H1 (cell line): ENCODE data around the gene GIMAP5. TPM values are rescaled to one million over a fixed set of nuclear protein-coding genes. Genes with fewer than 3 reads are reported as not detected.

Experiments used
- CTCF ChIA-PET: fragments of 300-600 bp; sonication (Branson Sonifier 250); formaldehyde crosslinking; loops from one replicate; lab custom pipeline; 2021; ENCODE audit not compliant: partially characterized antibody; lab: Charles Lee
- POLR2A ChIA-PET: fragments of 300-600 bp; sonication (Branson Sonifier 250); formaldehyde crosslinking; loops from one replicate; lab custom pipeline; 2021; ENCODE audit warnings: inconsistent platforms; ENCODE audit not compliant: partially characterized antibody; lab: Charles Lee
- DNase-seq, 2 experiments: peaks; one replicate each; pipeline versions ENCODE4 v3.0.0 to v3.0.0-alpha.2; 2010 to 2022; ENCODE audit warnings: low spot score in 2 of 2, low read depth in 1 of 2, mixed read lengths in 1 of 2
- FAIRE-seq: peaks from 2 replicates; lab custom pipeline; 2011; peaks lifted over from hg19 to GRCh38; lab: Jason Lieb, UNC
- H2AFZ ChIP-seq: 2 replicates; pipeline ENCODE4 v1.8.1; 2012; ENCODE audit warnings: low read length, inconsistent platforms
- H2AK5ac ChIP-seq: 2 replicates; pipeline ENCODE4 v1.6.1; 2013; ENCODE audit warnings: low read depth, low read length
- H2BK120ac ChIP-seq: replicated peaks from 2 replicates; pipeline ENCODE3; 2013; ENCODE audit warnings: low read depth, low read length, inconsistent platforms
- H2BK12ac ChIP-seq: 2 replicates; pipeline ENCODE4 v1.6.1; 2013; ENCODE audit warnings: low read depth, low read length
- H2BK15ac ChIP-seq: 2 replicates; pipeline ENCODE4 v1.6.1; 2013; ENCODE audit warnings: low read length
- H2BK20ac ChIP-seq: 2 replicates; pipeline ENCODE4 v1.6.1; 2013; ENCODE audit warnings: low read length
- H2BK5ac ChIP-seq: 2 replicates; pipeline ENCODE4 v1.6.1; 2013; ENCODE audit warnings: low read depth, low read length
- H3K14ac ChIP-seq: 2 replicates; pipeline ENCODE4 v1.6.1; 2013; ENCODE audit warnings: inconsistent platforms; ENCODE audit not compliant: insufficient read length
- H3K18ac ChIP-seq: 2 replicates; pipeline ENCODE4 v1.6.1; 2013; ENCODE audit warnings: low read length; ENCODE audit errors: extremely low read depth
- H3K23ac ChIP-seq: 2 replicates; pipeline ENCODE4 v1.6.1; 2013; ENCODE audit warnings: inconsistent platforms; ENCODE audit not compliant: insufficient read length
- H3K23me2 ChIP-seq: 2 replicates; pipeline ENCODE4 v1.6.1; 2013; ENCODE audit warnings: low read depth, low read length
- H3K27ac ChIP-seq: 2 replicates; pipeline ENCODE4 v1.6.1; 2011; ENCODE audit warnings: low read depth, low read length, inconsistent platforms
- H3K27me3 ChIP-seq, 4 experiments: replicated peaks in 1 of 4; 1 replicate in 1 of 4; 2 replicates in 3 of 4; pipeline versions ENCODE4 v1.6.1 to v1.8.1; 2011 to 2013; ENCODE audit warnings: low read length in 3 of 4, mild to moderate bottlenecking in 3 of 4, inconsistent platforms in 2 of 4, mixed read lengths in 2 of 4, moderate library complexity in 1 of 4; ENCODE audit not compliant: control insufficient read depth in 3 of 4, insufficient read depth in 3 of 4; ENCODE audit errors: extremely low read depth in 1 of 4
- H3K36me3 ChIP-seq, 4 experiments: 2 replicates each; pipeline versions ENCODE4 v1.6.1 to v1.8.1; 2011 to 2013; ENCODE audit warnings: mild to moderate bottlenecking in 4 of 4, low read length in 3 of 4, moderate library complexity in 2 of 4, control low read depth in 1 of 4, inconsistent platforms in 1 of 4; ENCODE audit not compliant: insufficient read depth in 4 of 4, control insufficient read depth in 2 of 4
- H3K4ac ChIP-seq: replicated peaks from 2 replicates; pipeline ENCODE3; 2013; ENCODE audit warnings: low read length, low read depth, mixed read lengths, inconsistent platforms; ENCODE audit not compliant: insufficient read length
- H3K4me1 ChIP-seq, 4 experiments: replicated peaks in 1 of 4; 1 replicate in 1 of 4; 2 replicates in 3 of 4; pipeline versions ENCODE4 v1.6.1 to v1.8.1; 2011 to 2013; ENCODE audit warnings: low read length in 3 of 4, inconsistent platforms in 2 of 4, mixed read lengths in 1 of 4; ENCODE audit not compliant: insufficient read depth in 4 of 4, control insufficient read depth in 3 of 4
- H3K4me2 ChIP-seq, 2 experiments: 2 replicates each; pipeline versions ENCODE4 v1.6.1 to v1.8.1; 2011 to 2013; ENCODE audit warnings: low read depth in 2 of 2, low read length in 2 of 2, control low read depth in 1 of 2, inconsistent platforms in 1 of 2, mild to moderate bottlenecking in 1 of 2; ENCODE audit not compliant: insufficient read depth in 1 of 2
- H3K4me3 ChIP-seq, 4 experiments: fragments of 200-600, 300-600 bp in 1 of 4; sonication (generic), shearing (Covaris generic), sonication (Bioruptor Twin) in 1 of 4; 2 replicates each; pipeline versions ENCODE4 v1.5.1 to v1.8.1; 2011 to 2016; ENCODE audit warnings: low read length in 4 of 4, low read depth in 3 of 4, control low read depth in 2 of 4, inconsistent platforms in 2 of 4, mild to moderate bottlenecking in 2 of 4, mixed read lengths in 1 of 4, moderate library complexity in 1 of 4; ENCODE audit not compliant: insufficient read depth in 2 of 4; ENCODE audit errors: extremely low read depth in 1 of 4
- H3K56ac ChIP-seq: replicated peaks from 2 replicates; pipeline ENCODE3; 2013; ENCODE audit warnings: low read depth, mild to moderate bottlenecking, mixed read lengths, low read length, inconsistent platforms; ENCODE audit not compliant: insufficient read length
- H3K79me1 ChIP-seq: 2 replicates; pipeline ENCODE4 v1.6.1; 2013; ENCODE audit warnings: low read depth, low read length, control low read depth
- H3K79me2 ChIP-seq, 2 experiments: 2 replicates each; pipeline versions ENCODE4 v1.6.1 to v1.8.1; 2012 to 2013; ENCODE audit warnings: low read length in 2 of 2, mild to moderate bottlenecking in 2 of 2, inconsistent platforms in 1 of 2; ENCODE audit not compliant: insufficient read depth in 2 of 2, control insufficient read depth in 1 of 2
- H3K9ac ChIP-seq, 4 experiments: replicated peaks in 1 of 4; 1 replicate in 1 of 4; 2 replicates in 3 of 4; pipeline versions ENCODE4 v1.6.1 to v1.8.1; 2011 to 2013; ENCODE audit warnings: low read depth in 3 of 4, low read length in 3 of 4, control low read depth in 2 of 4, mild to moderate bottlenecking in 2 of 4, moderate library complexity in 2 of 4, inconsistent platforms in 1 of 4; ENCODE audit errors: extremely low read depth in 1 of 4
- H3K9me3 ChIP-seq, 2 experiments: 2 replicates each; pipeline versions ENCODE4 v1.6.1 to v1.8.1; 2012 to 2013; ENCODE audit warnings: mild to moderate bottlenecking in 2 of 2, moderate library complexity in 2 of 2, control low read depth in 1 of 2, inconsistent platforms in 1 of 2, low read depth in 1 of 2, low read length in 1 of 2, mixed read lengths in 1 of 2; ENCODE audit not compliant: insufficient read depth in 2 of 2
- H4K20me1 ChIP-seq, 2 experiments: replicated peaks in 1 of 2; 2 replicates each; pipeline versions ENCODE3 to v1.8.1; 2011 to 2013; ENCODE audit warnings: inconsistent platforms in 2 of 2, low read length in 2 of 2, mild to moderate bottlenecking in 1 of 2; ENCODE audit not compliant: insufficient read depth in 2 of 2, control insufficient read depth in 1 of 2
- H4K5ac ChIP-seq: 2 replicates; pipeline ENCODE4 v1.6.1; 2013; ENCODE audit warnings: low read length, low read depth, mixed read lengths, inconsistent platforms; ENCODE audit not compliant: insufficient read length
- H4K8ac ChIP-seq: 2 replicates; pipeline ENCODE4 v1.8.0; 2013; ENCODE audit warnings: mild to moderate bottlenecking, moderate library complexity, low read length, inconsistent platforms; ENCODE audit not compliant: insufficient read depth; ENCODE audit errors: extremely low read depth
- H4K91ac ChIP-seq: replicated peaks from 2 replicates; pipeline ENCODE3; 2013; ENCODE audit warnings: low read length, mixed read lengths, inconsistent platforms; ENCODE audit not compliant: insufficient read length
- CBX5 ChIP-seq: fragments of 300-800, 300-1000 bp; sonication (generic); IDR thresholded peaks from 2 replicates; pipeline ENCODE4 v1.7.1; 2016; ENCODE audit warnings: antibody characterized with exemption, low read length, low read depth
- E2F6 ChIP-seq: IDR thresholded peaks from 2 replicates; pipeline ENCODE4 v1.6.1; 2012; ENCODE audit warnings: inconsistent platforms
- FOSL1 ChIP-seq: IDR thresholded peaks from 2 replicates; pipeline ENCODE4 v1.6.1; 2011; ENCODE audit warnings: mild to moderate bottlenecking, low read depth, low read length, moderate library complexity; ENCODE audit not compliant: insufficient read depth
- POLR2A ChIP-seq, 2 experiments: IDR thresholded peaks; 1 replicate in 1 of 2; 2 replicates in 1 of 2; pipeline ENCODE4 v1.6.1; 2011; ENCODE audit warnings: low read depth in 2 of 2, low read length in 2 of 2, mild to moderate bottlenecking in 2 of 2; ENCODE audit errors: control extremely low read depth in 1 of 2
- POLR2AphosphoS5 ChIP-seq: IDR thresholded peaks from 2 replicates; pipeline ENCODE4 v1.6.1; 2011; ENCODE audit warnings: low read depth, low read length
- TAF7 ChIP-seq: optimal IDR thresholded peaks from 2 replicates; pipeline ENCODE3; 2011; ENCODE audit warnings: low read depth, mild to moderate bottlenecking, inconsistent platforms, low read length, moderate library complexity, borderline replicate concordance
- WGBS, 2 experiments: shearing (Covaris generic) in 1 of 2; methylation state at CpG; one replicate each; pipeline versions ENCODE4 v1.1.6 to v1.1.7; 2013 to 2015; ENCODE audit warnings: low lambda C conversion rate in 2 of 2, mixed read lengths in 2 of 2, inconsistent platforms in 1 of 2, low coverage in 1 of 2, missing lambda C conversion rate in 1 of 2; ENCODE audit not compliant: insufficient replicate concordance in 2 of 2, insufficient coverage in 1 of 2, insufficient read length in 1 of 2; ENCODE audit errors: extremely low coverage in 1 of 2, missing lambda C conversion rate in 1 of 2; 5-methylcytosine and 5-hydroxymethylcytosine counted together
- polyA plus RNA-seq, 7 experiments: library from polyadenylated mRNA; depleted of rRNA in 3 of 7; stranded (reverse) in 5 of 7; unstranded in 2 of 7; fragments of >200 nt in 5 of 7; fragments of 200-250 nt in 2 of 7; gene quantifications; 1 replicate in 5 of 7; 2 replicates in 1 of 7; 4 replicates in 1 of 7; pipeline versions ENCODE4 v1.2.1 to v1.2.3, GENCODE V29; 2011 to 2013; ENCODE audit warnings: missing spikeins in 2 of 7, mixed read lengths in 2 of 7
- total RNA-seq: library from RNA; stranded (reverse); fragmentation: NEBNext Ultra II Directional; extraction: Animal tissue kit (Norgen Biotek cat#: 25700); gene quantifications from 2 replicates; pipeline ENCODE4 v1.2.1, GENCODE V29; 2021

GIMAP5 gene
- total and polyA plus RNA-seq, 2 of the 8 experiments (the other 6 are each of a cell fraction or from before 2014, with no cell fraction given) = not detected

GRCh38 chr7:150715293-150715692 lies 21.9 kb upstream of the GIMAP5 start:
- H4K20me1 ChIP-seq = no peaks in the 10 kb centered on the region
- TF ChIP-seq TAF7 (no peak), POLR2A (IDR thresholded peaks at IDR 0.05; ENCODE audit: control extremely low read depth in 1 of 2, low read depth in 2 of 2, low read length in 2 of 2) (no peak), CBX5 (no peak), FOSL1 (no peak), POLR2AphosphoS5 (no peak), E2F6 (no peak)
- TF ChIP-seq, all 59 proteins: peak for 0
- Histone ChIP-seq H2BK15ac (no peak overlapping the region), H3K56ac (no peak overlapping the region), H4K8ac (no peak overlapping the region), H3K18ac (no peak overlapping the region), H3K23me2 (no peaks in the 10 kb centered on the region), H2BK20ac (no peak overlapping the region), H3K4me2 (no peak overlapping the region), H4K5ac (no peak overlapping the region), H2BK5ac (no peak overlapping the region), H3K14ac (no peak overlapping the region), H3K36me3 (no peaks in the 10 kb centered on the region), H4K91ac (no peak overlapping the region), H2AK5ac (no peak overlapping the region), H3K4ac (no peak overlapping the region), H2AFZ (no peak overlapping the region), H3K79me1 (no peaks in the 10 kb centered on the region), H3K23ac (no peak overlapping the region), H2BK120ac (no peak overlapping the region), H3K27ac (no peak overlapping the region), H3K4me3 (no peak overlapping the region), H3K4me1 (no peaks in the 10 kb centered on the region), H3K9me3 (no peaks in the 10 kb centered on the region; a peak in 1 of 4 replicates), H2BK12ac (no peak overlapping the region), H3K79me2 (no peaks in the 10 kb centered on the region), H3K9ac (no peak overlapping the region), H3K27me3 (peaks cover 0 to 8% (median 2%) of the 10 kb centered on the region in 4 experiments; a peak in 4 of 7 replicates)
- DNase-seq (no peak), FAIRE-seq (no peak)
- WGBS, 2 experiments = 92% methylated on average over 4 of the region's 4 CpGs; no CpG with 5 or more reads in 1 of the 2 experiments
- POLR2A ChIA-PET = no interaction called here
- CTCF ChIA-PET = interaction anchor here (0.7 to 1.5 kb wide), 3 partner anchors 19 to 202 kb away, joined by 3 to 4 read pairs (median 4); no protein-coding TSS in a partner anchor
